Inflammatory macrophage treated with lipopolysaccharide for 4 hours (primary cell): Measurements from ENCODE around the gene TRERF1.

Source experiments
- DNase-seq: peaks from one replicate; pipeline ENCODE4 v3.0.0-alpha.2; 2020

TRERF1 gene

DNA sequence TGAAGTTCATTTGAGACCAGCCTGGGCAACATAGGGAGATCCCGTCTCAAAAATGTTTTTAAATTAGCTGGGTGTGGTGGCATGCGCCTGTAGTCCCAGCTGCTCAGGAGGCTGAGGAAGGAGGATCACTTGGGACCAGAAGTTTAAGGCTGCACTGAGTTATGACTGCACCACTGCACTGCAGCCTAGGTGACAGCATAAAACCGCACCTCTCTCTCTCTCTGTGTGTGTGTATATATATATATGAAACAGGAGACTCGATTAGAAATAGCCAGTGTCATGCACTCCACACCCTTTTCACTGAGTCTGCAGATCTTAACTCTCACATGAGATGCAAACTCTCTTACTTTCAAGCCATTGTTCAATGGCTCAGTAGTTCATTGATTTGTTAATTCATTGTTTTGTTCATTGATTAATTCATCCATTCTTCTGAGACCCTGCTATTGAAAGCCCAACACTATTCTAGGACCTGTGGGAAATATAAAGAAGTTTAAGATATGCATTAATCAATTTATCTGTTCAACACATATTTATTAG lies 181.7 kb downstream of the TRERF1 start:
- no peak for DNase-seq

DNA sequence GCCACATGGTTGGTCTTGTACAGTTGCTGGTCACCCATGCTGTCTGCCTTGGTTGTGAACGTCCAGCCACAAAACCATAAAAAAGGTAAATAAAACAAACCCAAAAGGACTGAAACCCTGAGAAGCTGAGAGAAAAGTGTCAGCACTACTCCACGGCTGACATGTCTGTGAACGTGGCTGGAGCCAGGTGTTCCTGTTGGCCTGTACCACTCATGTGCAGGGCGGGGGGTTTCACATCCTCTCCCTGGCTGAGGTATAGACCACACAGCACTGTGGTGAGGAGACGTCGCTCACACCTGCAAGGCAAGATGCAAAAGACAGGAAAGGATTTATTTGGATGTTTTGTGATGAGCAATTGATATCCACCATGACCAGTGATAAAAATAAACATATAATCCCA lies 182.2 kb downstream of the TRERF1 start:
- no peak for DNase-seq

DNA sequence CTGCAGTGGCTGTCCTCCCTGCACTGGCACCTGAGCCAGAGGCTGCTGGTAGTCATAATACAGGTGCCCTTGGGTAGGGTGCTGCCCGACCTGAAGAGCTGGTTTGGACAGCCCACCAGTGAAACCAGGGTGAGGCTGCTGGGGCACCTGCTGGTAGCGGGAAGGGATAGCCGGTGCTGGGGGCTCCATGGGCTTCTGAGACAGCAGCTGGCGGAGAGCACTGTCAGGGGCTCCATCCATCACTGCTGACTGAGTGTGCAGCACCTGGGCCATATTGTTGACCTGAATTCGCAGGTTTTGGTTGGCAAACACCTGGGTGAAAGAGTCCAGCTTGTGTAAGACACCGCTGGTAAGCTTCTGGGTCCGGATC lies 182.9 kb downstream of the TRERF1 start:
- DNase-seq, result no peak

DNA sequence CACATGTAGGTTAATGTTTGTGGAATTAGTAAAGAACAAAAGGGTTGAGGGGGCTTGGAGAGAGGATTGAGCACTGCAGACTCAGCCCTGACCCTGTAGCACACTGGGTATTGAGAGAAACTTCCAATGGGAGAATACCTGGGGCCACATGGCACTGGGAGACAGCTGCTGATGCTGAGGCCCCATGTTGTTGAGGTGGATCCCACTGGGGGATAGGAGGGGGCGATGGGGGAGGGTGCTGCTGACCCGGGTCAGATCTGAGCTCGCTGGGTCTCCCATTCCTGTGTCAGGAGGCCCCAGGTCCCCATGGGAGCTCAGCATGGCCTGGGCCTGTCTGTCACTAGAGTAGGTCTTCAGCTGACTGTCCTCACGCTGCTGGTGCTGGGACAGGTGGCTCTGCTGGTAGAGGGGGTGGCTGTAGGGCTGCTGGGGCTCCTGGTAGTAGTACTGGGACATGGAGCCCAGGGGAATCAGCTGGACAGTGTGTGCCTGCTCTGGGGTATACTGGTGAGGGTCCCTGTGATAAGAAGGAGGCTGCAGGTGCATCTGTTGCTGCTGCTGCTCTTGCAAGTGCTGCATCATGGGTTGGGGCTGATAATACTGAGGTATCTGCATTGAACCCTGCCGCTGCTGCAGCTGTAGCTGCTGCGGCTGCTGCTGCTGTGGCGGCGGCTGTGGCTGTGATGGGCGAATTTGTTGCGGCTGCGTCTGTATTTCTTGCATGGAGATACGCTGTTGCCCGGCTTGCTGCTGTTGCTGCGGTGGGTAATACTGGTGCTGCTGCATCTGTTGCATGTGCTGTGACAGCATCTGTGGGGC lies 183.5 kb downstream of the TRERF1 start:
- no peak for DNase-seq

DNA sequence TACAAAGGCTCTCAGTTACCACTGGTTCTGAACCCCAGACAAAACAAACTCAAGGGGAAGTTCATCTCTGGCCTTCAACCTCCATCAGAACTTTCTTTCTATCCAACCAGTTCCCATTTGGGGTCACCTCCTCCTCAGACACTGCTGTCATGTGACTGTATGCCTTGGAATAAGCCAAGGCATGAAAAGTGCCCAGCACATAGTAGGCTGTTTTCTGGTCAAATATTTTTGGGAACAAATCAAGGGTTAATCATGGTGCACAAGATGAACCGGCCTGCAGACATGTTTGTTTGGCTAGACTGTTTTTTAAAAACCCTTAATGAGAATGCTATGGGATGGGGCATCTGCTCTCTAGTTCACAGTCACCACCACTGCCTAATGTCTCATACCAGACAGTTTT lies 185.2 kb downstream of the TRERF1 start:
- DNase-seq, result no peak

DNA sequence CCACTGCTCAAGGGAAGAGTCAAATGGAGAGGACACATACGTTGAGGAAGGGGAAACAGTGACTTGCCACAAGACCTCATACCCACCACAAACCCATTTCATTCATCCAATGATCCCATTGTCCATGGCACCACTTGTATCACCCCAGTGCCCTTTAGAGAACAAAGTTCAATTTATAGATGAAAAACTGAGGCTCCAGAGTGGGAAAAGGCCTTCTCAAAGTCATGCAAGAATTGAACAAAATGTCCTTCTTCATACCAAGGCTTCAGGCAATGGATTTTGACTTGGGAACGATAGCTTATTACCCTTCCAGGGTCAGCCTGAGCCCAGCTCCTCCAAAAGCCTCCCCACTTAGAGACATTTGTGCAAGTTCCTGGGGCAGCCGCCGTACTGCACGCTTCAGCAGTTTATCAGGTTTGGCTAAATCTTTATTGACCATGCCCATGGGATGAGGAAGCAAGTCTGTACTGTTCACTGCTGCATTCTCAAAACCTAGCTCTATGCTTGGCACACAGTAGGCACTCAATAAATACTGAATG lies 186.8 kb downstream of the TRERF1 start:
- DNase-seq, result no peak

DNA sequence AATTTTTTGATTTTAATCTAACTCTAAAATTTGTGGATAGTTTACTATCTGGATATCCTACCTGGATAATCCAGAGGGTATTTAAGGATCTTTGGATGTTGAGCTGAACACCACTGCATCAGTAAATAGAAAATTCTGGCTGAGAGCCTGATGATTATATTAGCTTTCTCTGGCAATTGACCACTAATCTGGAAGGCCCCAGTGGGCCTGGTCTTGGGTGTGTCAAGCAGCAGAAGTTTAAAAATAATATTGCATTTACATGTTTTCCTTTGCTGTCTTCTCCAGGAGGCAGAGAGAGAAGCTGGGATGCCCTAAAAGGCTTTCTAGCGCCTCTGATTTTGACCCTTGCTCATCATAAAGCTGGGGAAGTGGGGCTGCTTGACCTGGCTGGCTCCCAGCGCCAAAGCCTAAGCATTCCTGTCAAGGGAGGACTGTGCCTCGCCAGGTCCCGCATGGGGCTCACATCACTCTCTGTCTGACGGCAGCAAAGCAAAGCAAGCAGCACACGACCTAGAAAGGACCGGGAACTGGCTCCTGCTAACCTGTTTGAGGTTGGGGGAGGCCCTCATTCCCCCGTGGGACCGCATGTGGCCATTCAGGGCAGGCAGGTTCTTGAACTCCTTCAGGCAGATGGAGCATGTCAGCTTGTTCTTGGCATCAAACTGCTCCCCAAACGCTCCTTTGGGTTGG lies 187.4 kb downstream of the TRERF1 start:
- DNase-seq, result no peak

DNA sequence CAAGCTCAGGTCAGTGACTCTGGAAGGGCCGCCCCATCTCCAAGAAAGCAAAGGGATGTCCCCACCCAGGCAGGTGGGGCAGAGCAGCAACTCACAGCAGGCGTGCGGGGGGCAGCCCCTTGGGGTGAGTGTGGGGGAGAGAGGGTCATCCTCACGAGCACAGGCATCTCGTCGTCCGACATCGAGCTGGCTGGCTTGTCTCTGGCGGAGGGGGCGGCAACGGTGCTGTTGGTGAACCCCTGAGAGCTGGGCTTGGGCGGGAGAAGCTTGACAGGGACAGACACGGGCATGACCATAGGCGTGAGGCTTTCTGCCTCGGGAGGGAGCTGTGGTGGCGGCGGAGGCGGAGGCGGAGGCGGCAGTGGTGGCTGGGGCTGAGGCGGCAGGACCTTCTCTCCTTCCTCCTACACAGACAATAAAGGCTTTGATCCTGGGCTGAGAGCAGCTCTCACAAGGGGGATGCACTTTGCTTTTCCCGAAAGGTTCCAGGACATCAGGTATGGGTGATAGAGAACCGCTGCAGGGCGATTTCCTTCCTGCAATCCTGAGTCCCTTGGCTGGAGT lies 188.5 kb downstream of the TRERF1 start:
- no peak for DNase-seq

DNA sequence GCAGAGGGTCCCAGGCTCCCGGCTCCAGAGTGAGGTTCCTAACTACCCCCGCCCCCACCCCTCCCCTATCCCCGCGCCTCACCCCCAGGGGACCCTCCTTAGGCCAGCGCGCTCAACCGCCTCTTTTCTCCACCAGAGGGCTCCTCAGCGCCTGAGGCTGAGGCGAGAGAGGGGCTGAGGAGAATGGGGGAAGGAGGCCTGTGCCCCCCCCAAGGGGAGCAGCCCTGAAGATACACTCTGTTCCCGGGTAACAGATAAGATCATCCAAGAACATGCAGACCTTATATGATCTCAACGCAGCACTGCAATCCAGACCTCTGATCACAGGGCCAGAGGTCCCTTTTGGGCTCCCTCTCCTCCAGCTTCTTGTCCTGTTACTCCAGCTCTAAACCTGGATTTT lies 190.8 kb downstream of the TRERF1 start:
- DNase-seq, result no peak

DNA sequence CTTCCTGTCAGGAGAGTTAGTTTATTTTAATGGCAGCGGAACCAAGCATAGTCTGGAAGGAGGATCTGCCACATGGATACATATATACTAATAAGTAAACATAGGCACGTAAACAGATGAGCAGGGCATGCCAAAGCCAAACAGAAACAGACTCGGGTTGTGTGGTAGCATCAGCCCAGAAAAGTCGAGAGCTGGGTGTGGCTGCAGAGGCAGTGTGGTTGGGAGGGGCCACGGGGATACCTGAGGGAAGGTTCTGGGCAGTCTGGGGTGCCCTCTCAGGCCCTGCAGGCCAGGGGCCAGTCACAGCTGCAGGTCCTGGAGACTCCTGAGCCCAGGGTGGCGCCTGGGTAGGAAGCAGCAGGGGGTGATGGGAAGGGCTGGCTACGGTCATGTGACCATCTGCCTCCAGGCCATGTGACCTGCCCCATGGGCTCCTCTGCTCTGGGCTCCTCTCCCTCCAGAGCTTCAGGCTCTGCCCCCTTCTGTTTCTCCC lies 191.3 kb downstream of the TRERF1 start:
- DNase-seq, result no peak

DNA sequence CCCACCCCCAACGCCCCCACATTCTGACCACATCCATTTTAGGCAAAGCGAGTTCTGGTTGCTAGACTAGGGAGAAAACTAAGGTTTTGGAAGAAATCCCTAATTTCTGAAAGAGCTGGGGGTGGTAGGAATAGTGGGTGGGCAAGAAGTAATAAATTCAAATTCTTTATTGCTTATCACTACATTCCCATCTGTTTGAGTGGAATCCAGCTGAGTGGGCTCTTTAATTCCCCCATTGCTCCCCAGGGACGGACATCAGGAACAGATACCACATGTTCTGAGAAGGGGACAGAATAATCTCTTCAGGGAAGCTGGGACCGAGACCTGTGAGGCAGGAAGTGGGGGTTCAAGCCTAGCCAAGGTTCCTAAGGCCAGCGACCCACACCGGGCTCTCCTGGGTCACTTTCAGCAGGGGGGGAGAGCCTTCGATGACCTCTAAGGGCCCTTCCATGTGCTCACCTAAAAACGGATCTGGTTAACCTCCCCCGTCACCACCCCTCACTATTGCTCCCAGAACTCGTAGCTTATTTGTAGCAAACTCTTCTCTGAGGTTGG lies 191.8 kb downstream of the TRERF1 start:
- DNase-seq, result no peak

DNA sequence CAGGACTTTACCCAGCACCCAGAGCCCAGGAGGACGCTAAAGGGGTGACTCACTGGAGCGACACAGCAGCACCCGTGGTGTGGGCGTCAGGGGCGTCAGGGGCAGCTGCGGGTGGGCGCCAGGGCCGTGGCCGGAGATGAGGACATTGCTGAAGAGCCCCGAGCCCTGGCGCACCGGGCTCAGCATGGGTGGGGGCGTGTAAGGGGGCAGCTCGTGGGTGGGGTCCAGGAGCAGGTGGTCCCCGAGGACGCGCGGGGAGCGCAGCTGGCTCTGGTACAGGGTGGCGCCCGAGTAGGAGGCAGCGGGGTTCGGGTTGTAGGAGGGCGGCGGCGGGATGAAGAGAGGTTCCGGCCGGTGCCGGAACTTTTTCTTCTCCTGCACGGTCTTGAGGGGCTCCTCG lies 192.4 kb downstream of the TRERF1 start:
- no peak for DNase-seq

DNA sequence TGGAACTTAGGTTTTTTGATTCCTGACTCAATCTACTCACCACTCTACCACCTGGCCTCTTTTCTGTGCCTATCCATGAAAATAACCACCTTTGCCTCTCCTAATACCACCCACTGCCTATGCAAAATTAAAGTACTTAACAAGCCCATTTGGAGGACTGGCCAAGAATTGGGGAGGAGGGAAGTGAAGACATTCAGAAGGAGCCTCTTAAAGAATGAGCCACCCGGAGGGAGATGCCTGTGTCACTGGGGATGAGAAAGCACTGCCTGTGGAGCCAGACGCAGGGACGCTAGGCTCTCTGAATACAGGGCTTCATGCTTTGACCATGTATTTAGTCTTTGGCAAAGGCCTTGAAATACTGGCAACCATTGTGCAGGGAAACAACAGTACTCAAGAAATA lies 194.1 kb downstream of the TRERF1 start:
- no peak for DNase-seq

DNA sequence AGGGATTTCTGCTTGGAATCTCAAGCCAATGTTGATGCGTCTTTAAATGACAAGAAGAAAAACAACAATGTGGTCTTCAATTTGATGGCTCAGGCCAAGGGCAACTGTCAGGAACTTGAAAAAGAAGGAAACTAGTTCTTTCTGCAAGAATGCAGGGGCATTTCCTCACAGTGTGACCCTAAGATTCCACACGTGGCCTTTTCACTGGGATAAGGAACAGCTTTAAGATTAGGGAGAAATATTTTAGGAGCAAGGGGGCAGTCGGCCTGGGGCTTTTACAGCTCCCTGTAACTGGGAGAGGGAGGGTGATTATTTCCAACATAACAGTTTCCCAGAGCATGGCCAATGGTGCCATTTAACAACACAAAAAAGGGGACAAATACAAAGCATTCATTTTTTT lies 194.7 kb downstream of the TRERF1 start:
- DNase-seq, result no peak

DNA sequence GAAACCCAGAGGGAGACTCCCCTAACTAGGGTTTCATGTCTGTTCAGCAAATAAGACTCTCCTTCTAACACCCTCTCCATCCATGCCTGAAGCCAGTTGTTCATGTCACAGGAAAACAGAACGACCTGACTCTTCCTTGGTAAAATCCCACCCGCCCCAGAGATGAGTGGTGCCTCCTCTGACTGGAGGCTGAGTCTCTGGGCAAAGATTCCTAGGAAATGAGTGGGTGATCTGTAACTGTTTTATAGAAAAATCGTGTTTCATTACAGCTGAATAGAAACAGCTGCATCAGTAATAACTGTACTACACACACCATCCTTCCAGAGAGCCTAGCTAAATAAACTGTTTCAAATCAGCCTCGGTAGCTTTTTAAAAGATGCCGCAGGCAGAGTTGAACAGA lies 196.7 kb downstream of the TRERF1 start:
- no peak for DNase-seq

DNA sequence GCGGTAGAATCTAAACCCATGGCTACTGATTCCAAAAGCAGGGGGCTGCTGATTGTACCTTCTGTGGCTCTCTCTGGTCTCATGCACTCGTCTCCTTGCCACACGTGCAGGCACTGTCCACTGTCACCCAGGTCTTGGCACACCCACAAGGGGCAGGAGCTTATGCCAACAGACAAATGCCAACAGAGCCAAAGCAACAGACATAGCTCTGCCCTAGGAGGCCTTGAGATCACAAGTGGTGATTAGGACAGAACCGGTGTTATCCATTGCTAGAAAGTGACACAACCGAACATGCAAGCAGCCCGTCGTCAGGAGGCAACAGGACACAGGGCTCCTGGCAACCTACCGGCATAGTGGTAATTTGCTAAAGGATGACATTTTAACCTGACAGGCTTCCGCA lies 197.2 kb downstream of the TRERF1 start:
- DNase-seq, result no peak

DNA sequence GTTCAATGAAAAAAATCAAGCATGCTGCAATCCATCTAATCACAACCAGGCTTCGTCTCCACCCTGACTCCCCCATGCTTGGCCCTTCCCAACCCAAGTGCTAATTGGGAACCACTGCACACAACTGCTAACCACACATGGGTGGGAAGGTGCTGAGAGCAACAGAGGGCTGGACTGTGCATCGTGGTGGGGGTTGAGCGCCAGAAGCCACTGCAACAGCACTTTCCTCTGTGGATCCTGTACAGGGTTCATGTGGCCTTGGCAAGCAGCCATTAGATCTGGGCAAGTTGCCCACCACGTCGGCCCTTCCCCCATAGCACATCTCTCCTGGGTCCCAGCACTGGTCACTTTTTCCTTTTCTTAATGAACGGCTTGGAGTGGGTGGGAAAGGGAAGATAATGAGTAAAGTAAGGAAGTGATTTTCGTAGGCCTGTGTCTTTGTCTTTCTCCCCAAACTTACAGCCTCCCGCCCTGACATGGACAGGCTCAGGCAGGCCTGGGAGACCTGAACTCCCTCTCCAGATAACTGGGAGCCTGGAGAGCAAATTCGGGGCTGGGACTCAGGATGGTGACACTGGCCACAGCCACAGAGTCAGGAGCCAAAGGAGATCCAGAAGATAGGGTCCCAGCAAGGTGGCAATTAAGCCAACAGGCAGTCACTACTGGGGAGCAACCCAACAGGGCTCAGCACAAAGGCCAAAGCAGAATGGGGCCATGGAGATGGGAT lies 199.7 kb downstream of the TRERF1 start:
- peak; percentile 1 for DNase-seq

DNA sequence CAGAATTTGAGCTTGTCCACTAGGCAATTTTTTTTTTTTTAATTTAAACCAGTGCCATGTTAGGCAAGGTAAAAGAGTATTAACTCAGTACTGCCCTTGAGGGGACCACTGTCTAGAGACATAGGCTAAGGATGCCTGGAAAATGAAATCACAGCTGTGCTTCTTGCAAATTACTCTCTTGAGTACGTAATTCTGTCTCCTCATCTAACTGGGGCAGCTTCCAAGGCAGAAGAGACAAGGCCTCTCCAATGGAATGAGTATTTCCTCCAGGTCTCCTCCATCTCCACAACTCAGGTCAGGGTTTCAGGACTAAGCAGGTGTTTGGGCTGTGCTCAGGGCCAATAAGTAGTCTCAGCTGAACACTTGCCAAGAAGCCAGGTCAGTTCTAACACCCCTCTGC lies 200.2 kb downstream of the TRERF1 start:
- DNase-seq, result no peak

DNA sequence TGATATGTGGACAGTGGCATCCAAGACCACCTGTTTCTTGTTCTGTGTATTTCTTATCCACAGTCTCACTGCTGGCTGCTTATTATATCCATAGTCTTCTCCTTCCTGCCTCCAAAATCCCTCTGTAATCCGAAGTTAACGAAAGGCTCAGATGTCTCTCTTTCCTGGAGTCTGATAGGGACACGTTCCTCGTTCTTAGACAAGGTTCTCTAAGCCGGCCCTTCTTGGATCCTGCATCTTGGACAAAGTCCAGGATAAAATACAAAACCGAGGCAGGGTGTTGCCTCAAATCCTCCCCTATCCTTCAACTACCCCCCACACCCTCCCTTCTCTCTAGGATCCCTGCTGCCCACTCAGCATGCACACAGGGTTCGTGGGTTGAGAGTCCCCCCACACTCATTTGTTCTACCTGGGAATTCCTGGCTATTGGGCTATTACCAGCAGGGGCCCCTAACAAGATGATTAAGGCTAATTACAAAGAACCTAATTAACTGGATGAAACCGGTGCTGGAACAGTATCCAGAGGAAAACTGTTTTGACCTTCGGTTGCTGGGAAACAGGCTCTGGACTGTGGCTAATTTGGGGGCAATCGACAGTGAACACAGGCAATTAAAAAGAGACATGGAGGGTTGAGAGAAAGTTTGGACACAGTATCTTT lies 201.3 kb downstream of the TRERF1 start:
- no peak for DNase-seq

DNA sequence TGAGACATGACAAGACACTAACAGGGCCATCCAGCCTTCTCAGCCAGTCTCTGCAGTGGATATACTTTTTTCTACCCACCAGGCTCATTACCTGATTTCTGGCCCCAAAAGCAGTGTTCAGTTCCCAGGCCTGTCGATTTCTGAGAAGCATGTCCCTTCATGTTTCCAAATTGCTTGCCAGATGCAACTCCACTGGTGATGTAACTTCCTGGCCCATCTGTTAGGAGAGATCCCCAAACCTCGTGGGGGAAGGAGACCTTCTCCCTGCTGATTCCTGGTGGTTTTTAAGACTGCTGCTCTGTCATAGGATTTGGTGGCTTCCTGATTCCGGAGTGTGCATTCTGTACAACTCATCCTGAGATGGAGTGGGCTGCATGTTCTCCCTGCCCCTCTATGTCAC lies 202.4 kb downstream of the TRERF1 start:
- DNase-seq, result peak; percentile 7

DNA sequence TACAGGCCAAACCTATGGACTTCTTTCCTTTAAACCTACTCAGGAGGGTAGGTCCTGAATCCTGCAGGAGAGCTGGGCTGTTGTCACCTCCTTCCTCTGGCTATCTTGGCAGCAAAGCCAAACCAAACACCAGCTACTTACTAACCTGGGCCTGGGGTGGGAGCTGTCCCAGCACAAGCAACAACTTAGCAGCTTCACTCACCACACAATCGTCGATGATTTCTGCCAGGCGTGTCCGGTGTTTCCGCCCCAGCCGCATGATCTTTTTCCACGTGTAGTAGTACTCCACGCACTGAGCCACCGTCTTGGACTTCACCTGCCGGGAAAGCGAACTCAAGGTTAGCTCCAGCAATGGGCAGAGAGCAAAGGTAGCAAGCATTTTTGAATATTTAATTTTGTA lies 208.7 kb downstream of the TRERF1 start:
- DNase-seq, result no peak

DNA sequence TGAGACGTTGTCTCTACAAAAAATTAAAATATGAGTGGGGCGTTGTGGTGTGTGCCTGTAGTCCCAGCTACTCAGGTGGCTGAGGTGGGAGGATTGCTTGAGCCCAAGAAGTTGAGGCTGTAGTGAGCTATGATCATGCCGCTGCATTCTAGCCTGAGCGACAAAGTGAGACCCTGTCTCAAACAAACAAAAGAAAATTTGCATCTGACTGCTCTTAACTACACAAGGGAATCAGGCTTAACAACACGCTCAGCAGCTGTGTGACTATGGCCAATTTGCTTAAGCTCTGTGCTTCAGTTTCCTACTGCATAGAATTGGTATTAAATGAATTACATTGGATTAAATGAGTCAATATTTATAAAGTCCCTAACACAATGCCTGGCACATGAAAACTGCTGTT lies 209.8 kb downstream of the TRERF1 start:
- DNase-seq, result no peak
